Raji (cell line): Measurements from ENCODE around the gene FAM168B.

Experiments used
- POLR2A ChIP-seq: IDR thresholded peaks from 2 replicates; pipeline ENCODE4 v1.6.1; 2011; ENCODE audit warnings: low read depth, low read length, control low read depth; ENCODE audit not compliant: insufficient read depth

The FAM168B gene

DNA sequence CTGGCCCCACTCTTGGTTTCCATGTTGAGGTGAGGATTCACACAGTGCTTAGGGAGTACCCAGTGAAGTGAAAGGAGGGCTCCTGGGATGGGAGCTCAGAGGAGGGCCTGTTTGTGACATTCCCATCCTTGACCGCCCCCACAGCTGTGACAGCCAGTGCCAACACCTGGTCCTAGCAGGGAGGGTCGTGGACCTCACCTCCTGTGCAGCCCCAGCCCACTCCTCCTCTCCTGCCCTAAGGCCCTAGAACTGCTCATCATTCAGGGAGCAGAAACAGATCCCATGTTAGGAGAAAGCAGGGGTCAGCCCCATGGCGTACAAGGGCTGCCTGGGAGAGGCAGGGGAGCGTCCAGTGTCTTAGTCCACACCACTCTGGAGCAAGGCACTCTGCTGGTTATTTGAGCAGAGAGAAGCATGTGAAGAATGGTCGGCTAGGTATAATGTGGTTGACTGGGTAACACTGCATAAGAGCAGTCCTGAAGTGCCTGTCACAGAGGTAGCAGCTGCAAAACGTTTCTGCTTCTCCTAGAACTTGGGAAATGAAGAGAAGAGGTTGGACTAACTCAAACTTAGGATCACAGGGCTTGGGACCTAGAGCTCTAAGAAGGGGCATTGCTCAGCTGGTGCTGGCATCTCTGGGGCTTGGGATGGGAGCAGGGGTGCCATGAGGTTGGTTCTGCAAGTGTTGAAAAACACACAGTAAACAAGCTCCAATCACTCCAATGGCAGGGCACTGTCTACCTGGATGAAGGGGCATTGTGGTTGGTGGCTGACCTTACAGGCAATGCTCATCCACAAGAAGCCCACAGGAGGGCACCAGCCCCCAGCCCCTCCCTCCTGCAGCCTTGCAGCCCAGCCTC is 55.6 kb downstream of the FAM168B start:
- no peak for TF ChIP-seq POLR2A

DNA sequence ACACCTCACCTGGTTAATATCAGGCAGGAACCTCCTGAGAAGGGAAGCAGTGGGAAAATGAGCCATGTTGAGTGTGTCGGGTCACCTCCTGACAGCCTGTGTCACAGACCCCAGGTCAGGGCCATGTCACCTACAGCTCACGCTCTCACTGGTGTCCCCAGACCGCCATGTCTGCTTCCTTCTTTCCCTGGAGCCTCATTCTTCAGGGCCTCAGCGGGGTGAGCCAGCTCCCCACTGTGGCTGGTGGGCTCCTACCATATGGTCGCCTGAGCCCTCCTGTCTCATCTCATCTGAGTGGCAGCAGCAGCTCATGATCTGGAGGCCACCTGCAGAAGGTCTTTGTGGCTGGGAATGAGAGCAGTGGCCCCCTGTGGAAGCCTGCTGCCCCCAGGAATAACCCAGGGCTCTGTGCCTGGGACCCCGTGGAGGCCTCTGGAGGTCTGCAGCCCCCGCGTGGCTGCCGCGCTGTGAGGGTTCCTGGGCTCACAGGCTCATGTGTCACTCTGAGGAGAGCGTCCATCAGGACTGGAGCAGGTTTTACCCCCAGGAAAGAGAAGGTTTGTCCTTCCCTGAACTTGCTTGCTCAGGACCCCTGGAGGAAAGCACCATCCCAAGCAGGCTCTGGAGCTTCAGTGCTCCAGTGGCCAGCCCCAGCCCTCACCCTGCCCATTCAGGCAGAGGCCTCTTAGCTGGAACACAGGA is 56.4 kb downstream of the FAM168B start:
- no peak for TF ChIP-seq POLR2A

DNA sequence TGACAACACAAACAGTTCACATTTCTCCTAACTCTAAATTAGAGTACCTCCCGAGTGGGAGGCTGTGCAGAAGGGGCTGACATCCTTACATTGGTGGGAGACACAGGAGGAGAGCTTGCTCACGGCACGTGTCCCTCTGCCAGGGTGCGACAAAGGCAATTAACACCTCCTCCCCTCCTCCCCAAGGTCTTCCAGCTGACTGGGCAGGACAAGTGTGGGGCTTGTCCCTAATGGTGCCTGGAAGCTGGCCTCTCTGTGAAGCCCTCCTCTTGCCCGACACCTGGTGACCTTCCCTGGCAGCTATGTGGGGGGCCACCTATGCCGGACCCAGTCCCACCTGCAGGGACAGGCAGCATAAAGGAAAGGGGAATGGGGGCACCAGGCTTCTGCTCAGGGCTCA is 57.0 kb downstream of the FAM168B start:
- TF ChIP-seq POLR2A, result no peak

DNA sequence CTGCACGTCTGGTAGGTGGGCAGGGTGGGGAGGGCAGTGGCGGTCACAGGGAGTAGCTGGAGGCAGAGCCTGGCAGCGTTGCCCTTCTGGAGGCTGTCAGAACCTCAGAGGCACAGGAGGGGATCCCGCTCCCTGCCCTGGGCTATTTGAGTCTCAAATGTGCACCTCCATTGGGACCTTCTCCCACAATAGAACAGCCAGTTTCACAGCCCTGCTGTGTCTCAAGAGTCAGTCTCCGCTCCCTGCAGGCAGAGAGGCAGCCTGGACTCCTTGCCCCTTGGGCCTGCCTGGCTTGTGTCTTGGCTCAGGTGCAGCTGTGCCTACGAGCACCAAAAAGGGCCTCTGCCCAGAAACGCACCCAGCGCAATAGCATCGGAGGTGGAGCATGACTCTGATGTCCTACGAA is 57.4 kb downstream of the FAM168B start:
- no peak for TF ChIP-seq POLR2A

DNA sequence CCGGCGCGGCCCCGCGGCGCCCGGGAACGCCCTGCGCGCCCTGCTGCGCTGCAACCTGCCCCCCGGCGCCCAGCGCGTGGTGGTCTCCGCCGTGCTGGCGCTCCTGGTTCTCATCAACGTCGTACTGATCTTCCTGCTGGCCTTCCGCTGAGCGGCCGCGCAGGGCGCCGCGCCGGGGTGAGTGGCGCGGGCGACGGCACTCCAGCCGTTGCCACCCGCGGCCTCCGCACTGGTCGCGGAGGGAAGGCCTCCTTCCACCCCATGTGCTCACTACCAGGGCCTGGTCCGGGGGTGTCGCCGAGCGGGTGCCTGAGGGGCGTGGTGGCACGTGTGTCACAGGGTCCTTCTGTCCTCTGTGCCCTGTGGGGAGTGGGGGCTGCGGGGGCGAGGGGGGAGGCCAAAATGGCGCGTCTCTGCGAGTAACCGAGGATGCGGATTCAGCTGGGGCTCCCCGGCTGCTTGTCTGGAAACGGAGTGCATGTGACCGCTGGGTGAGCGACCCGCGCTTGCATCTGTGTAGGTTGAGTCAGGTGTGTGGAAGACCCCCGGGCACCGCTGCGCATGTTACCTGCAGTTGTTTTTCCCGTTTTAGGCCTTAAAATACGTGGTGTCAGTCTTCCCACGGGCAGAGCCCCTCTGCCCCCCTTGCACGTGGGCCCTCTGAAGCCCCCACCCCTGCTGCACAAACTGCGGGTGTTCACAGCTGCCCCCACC is 58.0 kb downstream of the FAM168B start:
- no peak for TF ChIP-seq POLR2A

DNA sequence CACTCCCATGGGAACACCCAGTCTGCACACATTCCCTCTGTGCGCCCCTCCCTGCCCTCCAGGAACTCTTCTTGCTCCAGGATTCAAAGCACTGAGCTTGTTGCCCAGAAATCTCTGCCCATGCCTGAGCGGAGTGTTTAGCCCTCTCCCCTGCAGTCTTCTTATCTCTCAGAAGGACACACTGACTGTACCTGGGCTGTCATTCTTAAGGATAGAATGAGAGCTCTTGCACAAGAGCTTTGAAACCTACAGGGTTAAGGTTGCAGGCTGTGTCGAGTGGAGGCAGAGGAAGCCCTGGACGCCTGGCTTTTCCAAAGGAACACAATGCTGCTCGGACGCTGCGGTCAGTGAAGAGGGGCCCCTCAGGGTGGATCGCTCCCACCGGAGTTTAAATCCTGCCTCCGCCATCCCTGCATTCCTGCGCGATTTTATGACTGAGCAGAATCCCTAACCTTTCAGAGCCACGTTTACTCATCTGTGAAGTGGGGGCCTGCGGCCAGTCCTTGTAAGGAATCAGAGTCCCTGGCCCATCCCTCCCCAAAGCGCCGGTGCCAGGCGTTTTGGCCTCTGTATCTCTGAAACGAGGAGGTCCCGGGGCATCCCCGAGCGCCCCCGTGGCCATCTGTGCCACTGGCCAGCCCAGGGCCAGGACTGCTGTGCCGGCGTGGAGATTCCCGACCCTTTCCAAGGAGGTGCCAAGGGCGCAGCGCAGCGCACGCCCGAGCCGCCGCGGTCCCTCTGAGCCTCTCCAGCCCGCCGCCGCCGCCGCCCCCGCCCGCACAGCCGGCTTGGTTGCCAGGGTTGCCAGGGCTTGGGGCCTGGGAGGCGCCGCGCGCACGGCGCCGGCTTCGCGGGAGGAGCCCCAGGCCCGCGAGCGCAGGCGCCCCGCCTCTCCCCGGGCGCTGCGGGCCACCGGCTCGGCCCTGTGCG is 58.9 kb downstream of the FAM168B start:
- TF ChIP-seq POLR2A, result no peak

DNA sequence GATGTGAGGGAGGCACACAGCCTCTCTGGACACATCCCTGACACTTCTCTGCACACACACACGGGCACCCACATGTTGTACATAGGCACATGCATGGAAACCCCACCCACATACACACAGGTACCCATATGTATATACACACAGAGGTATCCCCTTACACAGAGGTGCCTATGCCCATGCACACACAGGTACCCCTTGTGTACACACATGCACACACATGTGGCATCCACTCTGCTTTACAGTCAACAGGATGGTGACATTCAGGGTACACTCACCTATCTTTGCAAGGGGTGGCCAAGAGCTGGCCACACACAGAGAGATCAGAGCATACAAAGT is 59.5 kb downstream of the FAM168B start:
- TF ChIP-seq POLR2A, result no peak

DNA sequence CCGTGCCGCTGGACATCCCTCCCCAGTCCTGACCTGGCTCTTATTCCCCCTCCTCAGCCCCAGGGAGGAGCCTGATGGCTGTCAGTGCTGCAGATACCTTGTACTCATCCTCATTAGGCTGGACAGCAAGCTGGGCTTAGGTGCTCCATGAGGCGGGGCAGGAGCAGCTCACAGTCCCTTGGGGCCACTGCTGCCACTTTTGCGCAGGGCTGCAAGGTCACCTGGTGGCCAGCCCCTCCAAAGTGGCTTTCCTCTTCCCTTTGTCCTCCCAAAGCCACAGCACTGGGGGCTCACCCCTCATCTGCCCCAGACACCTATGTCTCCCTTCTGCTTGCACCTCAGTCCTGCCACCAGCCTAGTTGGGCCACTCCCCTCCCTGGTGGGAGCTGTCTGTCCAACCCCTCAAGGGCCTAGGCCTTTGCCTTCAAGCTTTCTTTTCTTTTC is 60.8 kb downstream of the FAM168B start:
- no peak for TF ChIP-seq POLR2A

DNA sequence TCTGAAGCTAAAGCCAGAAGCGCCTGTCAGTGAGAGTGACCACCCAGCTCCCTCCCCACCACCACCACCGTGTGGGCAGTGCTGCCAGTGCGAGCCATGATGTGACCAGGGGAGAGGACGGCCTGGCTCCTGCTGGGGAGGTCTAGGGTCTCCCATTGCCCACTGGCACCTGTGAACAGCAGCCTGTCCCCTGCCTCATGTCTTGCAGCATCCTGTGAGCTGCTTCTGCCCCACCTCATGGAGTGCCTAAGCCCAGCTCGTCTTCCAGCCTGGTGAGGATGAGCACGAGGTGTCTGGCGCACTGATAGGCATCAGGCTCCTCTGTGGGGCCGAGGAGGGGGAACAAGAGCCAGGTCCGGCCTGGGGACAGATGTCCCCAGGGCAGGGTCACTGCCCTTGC is 61.4 kb downstream of the FAM168B start:
- TF ChIP-seq POLR2A, result no peak

DNA sequence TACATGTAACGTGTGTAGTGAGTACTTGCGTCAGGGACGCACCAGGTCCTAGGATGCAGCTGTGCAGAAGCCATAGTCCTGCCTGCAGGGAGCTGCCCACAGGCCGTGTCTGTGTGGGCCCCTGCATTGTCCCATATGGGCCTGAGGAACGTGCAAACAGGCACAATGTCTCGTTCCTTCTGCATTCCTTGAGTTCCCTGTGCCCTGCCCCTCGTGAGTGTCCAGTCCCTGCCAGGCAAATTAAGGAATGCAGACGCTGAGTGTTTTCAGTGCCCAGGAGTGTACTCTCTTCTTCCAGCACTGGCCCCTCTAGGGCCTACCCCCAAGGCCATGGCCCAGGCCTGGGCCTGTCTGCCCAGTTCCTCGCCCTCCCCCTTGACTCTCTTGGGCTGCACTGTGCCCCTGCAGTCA is 61.8 kb downstream of the FAM168B start:
- no peak for TF ChIP-seq POLR2A

DNA sequence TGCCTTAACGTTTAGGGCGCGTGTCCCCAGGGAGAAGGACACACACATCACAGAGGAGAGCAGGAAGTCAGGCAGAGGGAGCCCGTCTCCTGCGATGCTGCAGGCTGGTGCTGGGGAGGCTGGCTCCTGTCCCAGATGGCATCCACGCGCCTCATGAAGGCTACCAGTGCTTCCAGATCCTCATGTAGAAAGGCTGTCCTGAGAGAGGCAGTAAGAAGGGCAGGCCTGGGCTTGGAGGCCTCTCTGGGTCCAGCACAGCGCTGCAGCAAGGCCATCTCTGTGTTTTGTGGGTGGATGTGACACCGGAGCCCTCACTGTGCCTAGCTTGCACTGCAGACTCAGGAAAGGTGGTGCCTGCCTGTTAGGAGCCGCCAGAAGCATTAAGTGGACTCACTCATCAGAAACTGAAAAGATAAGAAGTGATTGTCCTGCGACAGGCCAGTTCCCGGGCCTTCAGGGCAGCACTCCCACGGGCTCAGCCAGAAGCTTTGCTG is 62.7 kb downstream of the FAM168B start:
- TF ChIP-seq POLR2A, result no peak

DNA sequence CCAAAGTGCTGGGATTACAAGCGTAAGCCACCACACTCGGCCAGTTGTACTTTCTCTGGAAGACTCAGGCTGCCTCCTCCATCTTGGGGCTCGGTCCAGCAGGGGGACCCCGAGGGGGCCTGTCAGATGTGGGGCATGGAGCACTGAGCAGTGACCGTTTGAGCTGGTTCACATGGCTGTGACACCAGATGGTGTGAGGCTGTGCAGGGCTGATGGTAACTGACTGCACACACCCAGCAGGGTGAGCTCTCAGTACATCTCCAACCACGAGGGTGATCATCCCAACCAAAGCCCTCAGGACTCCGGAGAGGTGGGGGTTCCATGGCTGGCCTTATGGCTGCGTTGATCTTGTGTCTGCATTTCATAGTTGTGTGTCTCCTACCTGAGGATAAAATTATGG is 63.4 kb downstream of the FAM168B start:
- TF ChIP-seq POLR2A, result no peak

DNA sequence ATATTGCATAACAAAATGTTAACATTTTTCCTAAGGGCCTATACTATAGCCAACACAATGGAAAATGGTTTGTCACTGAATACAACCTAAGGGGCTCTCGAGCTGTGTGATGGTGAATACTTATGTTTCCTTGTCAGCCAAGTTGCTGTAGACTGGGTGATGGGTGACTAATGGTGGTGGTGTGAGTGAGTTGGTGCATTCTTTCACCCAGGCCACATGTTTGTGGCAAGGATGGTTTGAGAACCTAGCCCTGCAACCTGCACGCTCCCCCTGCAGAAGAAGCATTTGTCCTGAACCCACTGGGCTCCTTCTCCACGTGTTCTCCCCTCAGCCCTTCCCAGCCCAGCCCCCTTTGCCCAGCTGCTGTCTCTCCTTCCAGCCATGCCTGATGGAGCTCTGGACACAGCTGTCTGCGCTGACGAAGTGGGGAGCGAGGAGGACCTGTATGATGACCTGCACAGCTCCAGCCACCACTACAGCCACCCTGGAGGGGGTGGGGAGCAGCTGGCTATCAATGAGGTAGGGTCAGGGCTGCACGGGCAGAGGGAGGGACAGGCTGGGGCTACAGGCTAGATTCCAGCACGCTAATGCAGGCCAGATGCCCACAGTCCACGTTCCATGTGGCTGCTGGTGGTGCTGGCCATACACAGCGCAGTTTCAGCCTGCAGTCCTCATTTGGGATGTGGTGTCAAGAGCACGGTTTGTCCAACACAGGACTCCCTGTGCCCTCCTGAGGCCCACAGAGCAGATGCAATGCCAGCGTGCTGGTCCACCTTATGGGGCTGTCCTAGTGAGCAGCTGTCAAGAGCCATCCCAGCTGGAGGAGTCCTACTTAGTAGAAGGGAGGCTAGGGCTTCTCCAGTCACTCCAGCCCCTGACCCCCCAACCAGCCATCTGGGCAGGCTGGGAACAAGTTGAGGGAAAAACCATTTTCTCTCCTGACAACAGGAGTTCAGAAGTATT is 65.4 kb downstream of the FAM168B start:
- TF ChIP-seq POLR2A, result no peak
